ENCODE results near the gene SLC16A3. TPM values are rescaled to one million over a fixed set of nuclear protein-coding genes. Genes with fewer than 3 reads are reported as not detected.

SLC16A3 gene
- total RNA-seq, 1 donor = 222 TPM

- no peak overlapping the region for H2AFZ ChIP-seq (ENCODE audit: low read length)
- H3K4me3 ChIP-seq (ENCODE audit: insufficient read depth, low read length) = no peak overlapping the region
- H3K79me2 ChIP-seq (ENCODE audit: insufficient read depth, low read length) = peaks cover 16% of the 10 kb centered on the region
- H3K4me2 ChIP-seq (ENCODE audit: insufficient read depth, low read length) = no peak overlapping the region
- peaks cover 12% of the 10 kb centered on the region for H4K20me1 ChIP-seq (ENCODE audit: insufficient read depth, low read length)
- no peaks in the 10 kb centered on the region for H3K4me1 ChIP-seq (ENCODE audit: insufficient read depth, low read length)
- H3K36me3 ChIP-seq (ENCODE audit: insufficient read depth, low read length) = no peaks in the 10 kb centered on the region
- DNase-seq (ENCODE audit: insufficient read length, low spot score, missing footprints) = peak; percentile 91
- TF ChIP-seq CTCF (IDR thresholded peaks at IDR 0.05; ENCODE audit: extremely low read depth, low read depth, low read length) = no peak
- H3K27me3 ChIP-seq (ENCODE audit: insufficient read depth, low read length) = no peaks in the 10 kb centered on the region
- H3K9me3 ChIP-seq (ENCODE audit: low read depth, low read length) = no peaks in the 10 kb centered on the region
- no peak overlapping the region for H3K27ac ChIP-seq (ENCODE audit: low read depth, low read length)
Measured at GRCh38 chr17:82225368-82226029, 3.3 kb upstream of the SLC16A3 start.

GRCh38 chr17:82226146-82226808 lies 2.6 kb upstream of the SLC16A3 start:
- no peaks in the 10 kb centered on the region for H3K36me3 ChIP-seq (ENCODE audit: insufficient read depth, low read length)
- no peak overlapping the region for H3K4me3 ChIP-seq (ENCODE audit: insufficient read depth, low read length)
- H3K27me3 ChIP-seq (ENCODE audit: insufficient read depth, low read length) = no peaks in the 10 kb centered on the region
- peaks cover 17% of the 10 kb centered on the region for H4K20me1 ChIP-seq (ENCODE audit: insufficient read depth, low read length)
- DNase-seq (ENCODE audit: insufficient read length, low spot score, missing footprints) = peak; percentile 47
- H3K4me1 ChIP-seq (ENCODE audit: insufficient read depth, low read length) = no peaks in the 10 kb centered on the region
- H3K9me3 ChIP-seq (ENCODE audit: low read depth, low read length) = no peaks in the 10 kb centered on the region
- H3K4me2 ChIP-seq (ENCODE audit: insufficient read depth, low read length) = no peak overlapping the region
- no peak overlapping the region for H2AFZ ChIP-seq (ENCODE audit: low read length)
- H3K79me2 ChIP-seq (ENCODE audit: insufficient read depth, low read length) = peaks cover 24% of the 10 kb centered on the region
- H3K27ac ChIP-seq (ENCODE audit: low read depth, low read length) = no peak overlapping the region
- TF ChIP-seq CTCF (IDR thresholded peaks at IDR 0.05; ENCODE audit: extremely low read depth, low read depth, low read length) = no peak

- peaks cover 31% of the 10 kb centered on the region for H3K79me2 ChIP-seq (ENCODE audit: insufficient read depth, low read length)
- peak; percentile 93 for DNase-seq (ENCODE audit: insufficient read length, low spot score, missing footprints)
- H3K9me3 ChIP-seq (ENCODE audit: low read depth, low read length) = no peaks in the 10 kb centered on the region
- no peak overlapping the region for H3K4me2 ChIP-seq (ENCODE audit: insufficient read depth, low read length)
- no peaks in the 10 kb centered on the region for H3K4me1 ChIP-seq (ENCODE audit: insufficient read depth, low read length)
- no peak overlapping the region for H3K27ac ChIP-seq (ENCODE audit: low read depth, low read length)
- no peak overlapping the region for H2AFZ ChIP-seq (ENCODE audit: low read length)
- no peaks in the 10 kb centered on the region for H3K36me3 ChIP-seq (ENCODE audit: insufficient read depth, low read length)
- no peaks in the 10 kb centered on the region for H3K27me3 ChIP-seq (ENCODE audit: insufficient read depth, low read length)
- no peak overlapping the region for H3K4me3 ChIP-seq (ENCODE audit: insufficient read depth, low read length)
- TF ChIP-seq CTCF (IDR thresholded peaks at IDR 0.05; ENCODE audit: extremely low read depth, low read depth, low read length) = no peak
- peaks cover 24% of the 10 kb centered on the region for H4K20me1 ChIP-seq (ENCODE audit: insufficient read depth, low read length)
Measured at GRCh38 chr17:82226809-82227628, 1.8 kb upstream of the SLC16A3 start.

All from osteoblast (primary cell).